GM12878 (cell line): ENCODE measurements around the gene CAPN15. TPM values are rescaled to one million over a fixed set of nuclear protein-coding genes. Genes with fewer than 3 reads are reported as not detected.

Experiments
- ATAC-seq: fragments of 200-7000 bp; cut with Tn5 transposase; 3 replicates; pipeline ENCODE4 v1.9.1; 2020; ENCODE audit warnings: mild to moderate bottlenecking, moderate library complexity
- BruUV-seq: library from RNA; stranded (reverse); fragments of 400-500 nt; replicated peaks from 2 replicates; lab custom pipeline; 2021; lab: Mats Ljungman, UMichigan
- CTCF ChIA-PET: fragments of 300-600 bp; sonication (Branson Sonifier 250); formaldehyde crosslinking; extraction: SDS; loops from one replicate; lab custom pipeline; 2021; ENCODE audit warnings: inconsistent platforms; lab: Yijun Ruan, JAX
- POLR2A ChIA-PET: fragments of 350-600 bp; formaldehyde crosslinking; extraction: SDS; loops from one replicate; lab custom pipeline; 2021; ENCODE audit warnings: inconsistent platforms; lab: Charles Lee
- RAD21 ChIA-PET: fragments of 300-600 bp; sonication (Branson Sonifier 250); formaldehyde crosslinking; loops from one replicate; lab custom pipeline; 2023; ENCODE audit warnings: antibody characterized with exemption; ENCODE audit not compliant: unreplicated experiment; lab: Charles Lee
- SMC1A ChIA-PET: fragments of 300-600 bp; sonication (Branson Sonifier 250); formaldehyde crosslinking; loops from one replicate; lab custom pipeline; 2023; ENCODE audit not compliant: unreplicated experiment, uncharacterized antibody; lab: Charles Lee
- DNase-seq: peaks from one replicate; pipeline ENCODE4 v3.0.0-alpha.2; 2011; ENCODE audit warnings: low read depth, low spot score
- FAIRE-seq: peaks from 3 replicates; lab custom pipeline; 2011; peaks lifted over from hg19 to GRCh38; lab: Jason Lieb, UNC
- H2AFZ ChIP-seq: 2 replicates; pipeline ENCODE4 v1.6.0; 2011; ENCODE audit warnings: low read depth, low read length, control low read depth; ENCODE audit not compliant: control insufficient read depth
- H3K27ac ChIP-seq: 2 replicates; pipeline ENCODE4 v1.5.1; 2011; ENCODE audit warnings: control low read depth; ENCODE audit not compliant: control insufficient read depth, insufficient read depth
- H3K27me3 ChIP-seq, 2 experiments: replicated peaks in 1 of 2; 2 replicates each; pipeline versions ENCODE4 v1.6.0 to v1.6.1; 2011; ENCODE audit warnings: low read length in 1 of 2; ENCODE audit not compliant: control insufficient read depth in 2 of 2, insufficient read depth in 2 of 2
- H3K36me3 ChIP-seq, 2 experiments: 2 replicates each; pipeline ENCODE4 v1.5.1; 2011; ENCODE audit warnings: low read length in 1 of 2; ENCODE audit not compliant: control insufficient read depth in 2 of 2, insufficient read depth in 2 of 2
- H3K4me1 ChIP-seq: 2 replicates; pipeline ENCODE4 v1.6.1; 2011; ENCODE audit warnings: mild to moderate bottlenecking, low read length, moderate library complexity, mixed read lengths; ENCODE audit not compliant: control insufficient read depth, insufficient read depth
- H3K4me2 ChIP-seq: 2 replicates; pipeline ENCODE4 v1.6.0; 2011; ENCODE audit warnings: control low read depth; ENCODE audit not compliant: control insufficient read depth, insufficient read depth
- H3K4me3 ChIP-seq: fragments of 200-600 bp; sonication (generic); 2 replicates; pipeline ENCODE4 v1.5.1; 2016
- H3K79me2 ChIP-seq: 2 replicates; pipeline ENCODE4 v1.6.0; 2011; ENCODE audit warnings: low read length; ENCODE audit not compliant: control insufficient read depth, insufficient read depth
- H3K9ac ChIP-seq: 2 replicates; pipeline ENCODE4 v1.8.0; 2011; ENCODE audit warnings: low read length, control low read depth, mixed read lengths; ENCODE audit not compliant: control insufficient read depth, insufficient read depth
- H3K9me3 ChIP-seq: replicated peaks from 3 replicates; pipeline ENCODE4 v1.5.1; 2011; ENCODE audit warnings: mild to moderate bottlenecking, low read length; ENCODE audit not compliant: control insufficient read depth, insufficient read depth
- H4K20me1 ChIP-seq: 2 replicates; pipeline ENCODE4 v1.6.0; 2011; ENCODE audit not compliant: control insufficient read depth, insufficient read depth
- CREB1 ChIP-seq: IDR thresholded peaks from 2 replicates; pipeline ENCODE4 v1.6.1; 2012; ENCODE audit warnings: low read depth, mild to moderate bottlenecking, inconsistent platforms
- EGR1 ChIP-seq, 2 experiments: IDR thresholded peaks; 1 replicate in 1 of 2; 2 replicates in 1 of 2; pipeline ENCODE4 v1.6.1; 2011 to 2012; ENCODE audit warnings: low read depth in 2 of 2, low read length in 2 of 2, borderline replicate concordance in 1 of 2, mild to moderate bottlenecking in 1 of 2, moderate library complexity in 1 of 2
- HCFC1 ChIP-seq: fragments of 150-350 bp; IDR thresholded peaks from 2 replicates; pipeline ENCODE4 v1.6.1; 2014; ENCODE audit warnings: low read length
- HDAC2 ChIP-seq: fragments of 200-600 bp; sonication (generic); IDR thresholded peaks from 2 replicates; pipeline ENCODE4 v1.6.1; 2017
- HDAC6 ChIP-seq: fragments of 200-600 bp; sonication (generic); IDR thresholded peaks from one replicate; pipeline ENCODE4 v1.8.0; 2017; ENCODE audit warnings: antibody characterized with exemption; ENCODE audit not compliant: unreplicated experiment
- HSF1 ChIP-seq: fragments of 150-350 bp; IDR thresholded peaks from 2 replicates; pipeline ENCODE4 v1.6.1; 2014; ENCODE audit warnings: mild to moderate bottlenecking, low read depth, low read length
- JUNB ChIP-seq: IDR thresholded peaks from 2 replicates; pipeline ENCODE4 v1.6.1; 2016; ENCODE audit warnings: antibody characterized with exemption, mild to moderate bottlenecking
- NFXL1 ChIP-seq: fragments of 450-650 bp; IDR thresholded peaks from 2 replicates; pipeline ENCODE4 v1.6.1; 2017; ENCODE audit warnings: antibody characterized with exemption, mild to moderate bottlenecking, borderline replicate concordance
- POLR2A ChIP-seq: IDR thresholded peaks from 2 replicates; pipeline ENCODE4 v1.6.1; 2011; ENCODE audit warnings: low read depth, mild to moderate bottlenecking, low read length
- SKIL ChIP-seq: fragments of 450-650 bp; IDR thresholded peaks from 2 replicates; pipeline ENCODE4 v1.6.1; 2017; ENCODE audit warnings: mild to moderate bottlenecking, low read depth, inconsistent platforms; ENCODE audit not compliant: poor library complexity, severe bottlenecking
- SPI1 ChIP-seq: IDR thresholded peaks from 2 replicates; pipeline ENCODE4 v1.6.1; 2011; ENCODE audit warnings: low read depth, mild to moderate bottlenecking, low read length, moderate library complexity, borderline replicate concordance; ENCODE audit not compliant: insufficient read depth
- USF2 ChIP-seq: IDR thresholded peaks from 2 replicates; pipeline ENCODE4 v1.6.1; 2011; ENCODE audit warnings: low read depth, low read length, improper control_type of control experiment, borderline replicate concordance
- ZNF207 ChIP-seq: fragments of 450-650 bp; IDR thresholded peaks from 2 replicates; pipeline ENCODE4 v1.6.1; 2014; ENCODE audit warnings: antibody characterized with exemption, mild to moderate bottlenecking, borderline replicate concordance
- ZNF384 ChIP-seq: IDR thresholded peaks from 2 replicates; pipeline ENCODE4 v1.6.1; 2012; ENCODE audit warnings: low read depth, mild to moderate bottlenecking, low read length, improper control_type of control experiment, borderline replicate concordance
- WGBS: methylation state at CpG from one replicate; pipeline ENCODE4 v1.1.6; 2016; ENCODE audit warnings: low lambda C conversion rate; ENCODE audit not compliant: insufficient replicate concordance, insufficient coverage; ENCODE audit errors: missing lambda C conversion rate; 5-methylcytosine and 5-hydroxymethylcytosine counted together
- in situ Hi-C: fragments of 300-500 bp; cut with MboI; formaldehyde crosslinking; loops from 9 replicates; pipeline ENCODE4 v1.14.3; 2018; ENCODE audit warnings: mixed read lengths
- intact Hi-C: fragments of 100-400 bp; cut with micrococcal nuclease; formaldehyde crosslinking; loops from one replicate; pipeline ENCODE4 v1.14.2; 2022; ENCODE audit not compliant: unreplicated experiment
- polyA plus RNA-seq, 11 experiments: library from polyadenylated mRNA; depleted of rRNA in 4 of 11; unstranded in 6 of 11; stranded (reverse) in 5 of 11; fragments of >200 nt; fragmentation: Nextera tagmentation in 4 of 11; fragmentation: Illumina TruSeq in 1 of 11; extraction: Ambion mirVana in 4 of 11; extraction: Trizol in 1 of 11; gene quantifications; 1 replicate in 1 of 11; 2 replicates in 10 of 11; pipeline versions ENCODE4 v1.2.1 to v1.2.3, GENCODE V29; 2011 to 2016; ENCODE audit warnings: inconsistent platforms in 2 of 11, missing spikeins in 2 of 11, low read depth in 1 of 11
- total RNA-seq, 4 experiments: library from RNA; depleted of rRNA in 3 of 4; stranded (reverse); fragments of >200 nt in 3 of 4; fragmentation: Illumina TruSeq in 1 of 4; extraction: Trizol in 1 of 4; gene quantifications; 2 replicates each; pipeline versions ENCODE4 v1.2.1 to v1.2.3, GENCODE V29; 2013 to 2021
- TF ChIP-seq, protein P1 (sequence below): fragments of 450-650 bp; IDR thresholded peaks from 2 replicates; pipeline ENCODE4 v1.6.1; 2017; ENCODE audit warnings: mild to moderate bottlenecking, moderate library complexity

The CAPN15 gene
- total and polyA plus RNA-seq, 10 of the 15 experiments (the other 5 are each of a cell fraction or from before 2014, with no cell fraction given), result 0.40 to 78.5 (median 8.3) TPM

DNA sequence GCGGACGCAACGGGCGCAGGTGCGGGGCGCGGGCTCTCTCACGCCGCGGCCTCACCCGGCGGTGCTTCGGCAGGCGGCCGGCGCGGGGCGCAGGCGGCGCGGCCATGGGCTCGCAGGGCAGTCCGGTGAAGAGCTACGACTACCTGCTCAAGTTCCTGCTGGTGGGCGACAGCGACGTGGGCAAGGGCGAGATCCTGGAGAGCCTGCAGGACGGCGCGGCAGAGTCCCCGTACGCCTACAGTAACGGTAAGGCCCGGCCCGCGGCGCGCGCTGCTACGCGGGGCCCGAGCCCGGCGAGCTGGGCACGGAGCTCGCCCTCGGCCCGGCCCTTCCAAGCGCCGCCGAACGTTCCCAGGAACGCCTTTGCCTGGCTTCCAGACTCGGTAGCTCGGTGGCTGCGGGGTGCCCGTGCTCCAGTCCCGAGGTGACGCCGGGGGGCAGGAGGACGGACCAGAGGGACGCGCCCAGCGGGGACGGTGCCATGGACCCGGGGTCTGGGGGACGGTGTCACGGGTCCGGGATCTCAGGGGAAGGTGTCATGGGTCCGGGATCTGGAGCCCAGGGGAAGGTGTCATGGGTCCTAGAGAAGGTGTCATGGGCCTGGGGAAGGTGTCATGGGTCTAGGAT lies 62.8 kb downstream of the CAPN15 start (continued):
- no peak for TF ChIP-seq JUNB

GRCh38 chr16:590815-591200 lies 63.3 kb downstream of the CAPN15 start:
- no TSS peak for BruUV-seq
- ChIA-PET POLR2A (no interaction called here), CTCF (no interaction called here), SMC1A (no interaction called here), RAD21 (no interaction called here)
- H4K20me1 ChIP-seq, result no peaks in the 10 kb centered on the region
- no peak for DNase-seq
- 54% methylated on average over 10 of the region's 10 CpGs for WGBS
- peak overlapping the region; percentile 87 for H3K9ac ChIP-seq
- peak overlapping the region; percentile 96 for H3K4me2 ChIP-seq
- peak overlapping the region; percentile 86 for H3K4me3 ChIP-seq
- intact Hi-C loops (no loop called here), in situ Hi-C loops (no loop called here)
- no peaks in the 10 kb centered on the region for H3K36me3 ChIP-seq
- peak; percentile 23 for FAIRE-seq
- H3K27me3 ChIP-seq, result no peaks in the 10 kb centered on the region
- no peaks in the 10 kb centered on the region for H3K9me3 ChIP-seq
- H3K79me2 ChIP-seq, result peaks cover 28% of the 10 kb centered on the region
- H3K27ac ChIP-seq, result peak overlapping the region; percentile 25; the same call in 1 of the 2 replicates
- H2AFZ ChIP-seq, result no peak overlapping the region
- no peak for ATAC-seq
- peaks cover 15% of the 10 kb centered on the region for H3K4me1 ChIP-seq
- TF ChIP-seq POLR2A, result no peak
- TF ChIP-seq HDAC6, result no peak
- TF ChIP-seq, protein P1, sequence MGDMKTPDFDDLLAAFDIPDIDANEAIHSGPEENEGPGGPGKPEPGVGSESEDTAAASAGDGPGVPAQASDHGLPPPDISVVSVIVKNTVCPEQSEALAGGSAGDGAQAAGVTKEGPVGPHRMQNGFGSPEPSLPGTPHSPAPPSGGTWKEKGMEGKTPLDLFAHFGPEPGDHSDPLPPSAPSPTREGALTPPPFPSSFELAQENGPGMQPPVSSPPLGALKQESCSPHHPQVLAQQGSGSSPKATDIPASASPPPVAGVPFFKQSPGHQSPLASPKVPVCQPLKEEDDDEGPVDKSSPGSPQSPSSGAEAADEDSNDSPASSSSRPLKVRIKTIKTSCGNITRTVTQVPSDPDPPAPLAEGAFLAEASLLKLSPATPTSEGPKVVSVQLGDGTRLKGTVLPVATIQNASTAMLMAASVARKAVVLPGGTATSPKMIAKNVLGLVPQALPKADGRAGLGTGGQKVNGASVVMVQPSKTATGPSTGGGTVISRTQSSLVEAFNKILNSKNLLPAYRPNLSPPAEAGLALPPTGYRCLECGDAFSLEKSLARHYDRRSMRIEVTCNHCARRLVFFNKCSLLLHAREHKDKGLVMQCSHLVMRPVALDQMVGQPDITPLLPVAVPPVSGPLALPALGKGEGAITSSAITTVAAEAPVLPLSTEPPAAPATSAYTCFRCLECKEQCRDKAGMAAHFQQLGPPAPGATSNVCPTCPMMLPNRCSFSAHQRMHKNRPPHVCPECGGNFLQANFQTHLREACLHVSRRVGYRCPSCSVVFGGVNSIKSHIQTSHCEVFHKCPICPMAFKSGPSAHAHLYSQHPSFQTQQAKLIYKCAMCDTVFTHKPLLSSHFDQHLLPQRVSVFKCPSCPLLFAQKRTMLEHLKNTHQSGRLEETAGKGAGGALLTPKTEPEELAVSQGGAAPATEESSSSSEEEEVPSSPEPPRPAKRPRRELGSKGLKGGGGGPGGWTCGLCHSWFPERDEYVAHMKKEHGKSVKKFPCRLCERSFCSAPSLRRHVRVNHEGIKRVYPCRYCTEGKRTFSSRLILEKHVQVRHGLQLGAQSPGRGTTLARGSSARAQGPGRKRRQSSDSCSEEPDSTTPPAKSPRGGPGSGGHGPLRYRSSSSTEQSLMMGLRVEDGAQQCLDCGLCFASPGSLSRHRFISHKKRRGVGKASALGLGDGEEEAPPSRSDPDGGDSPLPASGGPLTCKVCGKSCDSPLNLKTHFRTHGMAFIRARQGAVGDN, result no peak
- TF ChIP-seq CREB1, result no peak
- no peak for TF ChIP-seq ZNF207
- TF ChIP-seq HDAC2, result no peak
- no peak for TF ChIP-seq HSF1
- no peak for TF ChIP-seq HCFC1
- no peak for TF ChIP-seq EGR1 (IDR thresholded peaks at IDR 0.05; ENCODE audit: borderline replicate concordance in 1 of 2, low read depth in 2 of 2, low read length in 2 of 2)
- TF ChIP-seq USF2, result no peak
- TF ChIP-seq NFXL1, result no peak
- no peak for TF ChIP-seq ZNF384
- no peak for TF ChIP-seq SKIL
- no peak for TF ChIP-seq SPI1
